Ishikawa (cell line): ENCODE data around the gene PRSS16.

Source experiments
- CREB1 ChIP-seq: IDR thresholded peaks from 2 replicates; pipeline ENCODE4 v1.6.1; 2012; ENCODE audit warnings: low read depth
- EGR1 ChIP-seq: IDR thresholded peaks from 2 replicates; pipeline ENCODE4 v1.6.1; 2012
- EP300 ChIP-seq: IDR thresholded peaks from 2 replicates; pipeline ENCODE4 v1.6.1; 2012; ENCODE audit warnings: borderline replicate concordance
- FOXM1 ChIP-seq: IDR thresholded peaks from 2 replicates; pipeline ENCODE4 v1.6.1; 2012; ENCODE audit warnings: low read depth, borderline replicate concordance
- NFIC ChIP-seq: IDR thresholded peaks from 2 replicates; pipeline ENCODE4 v1.6.1; 2012
- RAD21 ChIP-seq: IDR thresholded peaks from 2 replicates; pipeline ENCODE4 v1.6.1; 2012; ENCODE audit warnings: low read depth
- TAF1 ChIP-seq: IDR thresholded peaks from 2 replicates; pipeline ENCODE4 v1.6.1; 2012; ENCODE audit warnings: low read depth, mild to moderate bottlenecking
- TCF12 ChIP-seq: IDR thresholded peaks from 2 replicates; pipeline ENCODE4 v1.6.1; 2012; ENCODE audit warnings: low read depth
- TEAD4 ChIP-seq: IDR thresholded peaks from 2 replicates; pipeline ENCODE4 v1.6.1; 2012
- YY1 ChIP-seq: IDR thresholded peaks from 2 replicates; pipeline ENCODE4 v1.6.1; 2012; ENCODE audit warnings: low read depth
- ZBTB7A ChIP-seq: IDR thresholded peaks from 2 replicates; pipeline ENCODE4 v1.6.1; 2012; ENCODE audit warnings: low read depth
- TF ChIP-seq, protein P1 (sequence below): IDR thresholded peaks from 2 replicates; pipeline ENCODE4 v1.6.1; 2012
- TF ChIP-seq, protein P2 (sequence below): IDR thresholded peaks from 2 replicates; pipeline ENCODE4 v1.6.1; 2012; ENCODE audit warnings: low read depth, mild to moderate bottlenecking
- TF ChIP-seq, protein P3 (sequence below): IDR thresholded peaks from 2 replicates; pipeline ENCODE4 v1.6.1; 2012

The PRSS16 gene

DNA sequence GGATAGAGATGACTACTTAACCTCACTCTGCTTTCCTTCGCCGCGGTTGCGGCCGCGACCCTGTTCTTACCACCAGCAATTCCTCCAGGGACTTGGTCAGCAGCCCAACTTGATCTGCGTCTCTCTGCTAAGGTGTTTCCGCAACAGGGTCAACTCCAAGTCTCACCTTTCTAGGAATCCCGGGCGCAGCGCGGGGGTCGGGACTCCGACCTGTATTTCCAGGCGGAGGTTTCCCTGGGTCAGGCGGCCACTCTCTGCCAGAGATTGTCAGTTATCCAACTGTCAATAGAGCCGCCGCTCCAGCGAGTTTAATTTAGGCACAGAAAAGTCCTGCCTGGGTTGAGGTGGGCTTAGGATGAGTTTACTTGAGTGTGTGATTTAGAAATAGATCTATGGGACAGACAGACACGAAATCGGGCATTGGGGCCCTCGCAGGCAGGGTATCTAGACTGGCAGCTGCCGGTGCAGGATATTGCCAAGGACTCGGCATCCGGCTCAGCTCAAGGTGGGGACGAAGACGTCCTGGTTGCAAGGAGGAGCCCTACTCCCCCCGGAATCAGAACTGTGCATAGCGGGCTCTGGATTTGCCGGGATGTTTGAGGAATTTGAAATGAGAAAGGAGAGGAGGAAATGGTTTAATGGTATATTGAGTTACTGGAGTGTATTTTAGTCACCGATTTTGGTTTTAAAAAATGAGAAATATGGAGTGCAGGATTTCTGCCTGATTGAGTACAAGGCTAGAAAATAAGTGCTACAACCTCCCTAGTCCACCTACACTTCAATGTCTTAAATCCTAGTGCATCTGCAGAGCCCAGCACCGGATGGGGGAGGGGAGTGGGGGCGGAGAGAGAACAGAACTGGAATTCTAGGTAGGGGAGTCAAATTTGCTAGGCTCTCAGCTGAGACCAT lies 40.9 kb downstream of the PRSS16 start:
- TF ChIP-seq CREB1 (no peak), EP300 (no peak), TAF1 (no peak)
- TF ChIP-seq, protein P1, sequence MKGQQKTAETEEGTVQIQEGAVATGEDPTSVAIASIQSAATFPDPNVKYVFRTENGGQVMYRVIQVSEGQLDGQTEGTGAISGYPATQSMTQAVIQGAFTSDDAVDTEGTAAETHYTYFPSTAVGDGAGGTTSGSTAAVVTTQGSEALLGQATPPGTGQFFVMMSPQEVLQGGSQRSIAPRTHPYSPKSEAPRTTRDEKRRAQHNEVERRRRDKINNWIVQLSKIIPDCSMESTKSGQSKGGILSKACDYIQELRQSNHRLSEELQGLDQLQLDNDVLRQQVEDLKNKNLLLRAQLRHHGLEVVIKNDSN, result no peak

DNA sequence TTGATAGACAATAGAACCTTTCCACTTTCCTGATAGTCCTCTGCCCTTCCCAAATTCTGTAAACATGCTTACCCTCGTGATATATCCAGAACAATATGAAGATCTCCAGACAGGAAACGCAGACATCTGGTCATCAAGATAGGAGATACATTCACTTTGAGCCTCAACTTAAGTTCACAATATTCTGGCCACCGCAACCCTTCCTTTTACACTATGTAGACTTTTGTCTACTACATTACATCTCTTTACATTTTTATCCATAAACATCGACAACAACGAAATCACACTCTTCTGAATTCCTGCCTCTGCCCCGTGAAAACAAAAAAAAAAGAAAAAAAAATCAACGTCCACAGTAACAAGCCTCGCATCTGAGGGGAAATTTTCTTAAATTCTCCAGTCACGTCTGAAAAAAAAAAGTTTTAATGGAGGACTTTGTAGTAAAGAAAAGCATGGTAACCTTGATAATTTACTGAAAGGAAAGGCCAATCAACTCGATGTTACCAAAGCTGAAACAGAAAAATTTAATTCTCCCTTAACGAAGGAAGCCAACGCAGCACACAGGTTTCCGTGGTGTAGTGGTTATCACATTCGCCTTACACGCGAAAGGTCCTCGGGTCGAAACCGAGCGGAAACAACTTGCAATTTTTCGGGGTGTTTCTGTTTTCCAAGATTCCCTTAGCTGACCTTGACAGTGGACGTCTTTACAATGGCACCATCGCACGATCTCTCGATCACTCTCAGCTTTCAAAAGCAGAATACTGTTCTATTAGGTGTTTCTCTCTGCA lies 42.8 kb downstream of the PRSS16 start:
- TF ChIP-seq EP300 (no peak), TEAD4 (no peak), EGR1 (no peak), TAF1 (no peak)
- TF ChIP-seq, protein P2, sequence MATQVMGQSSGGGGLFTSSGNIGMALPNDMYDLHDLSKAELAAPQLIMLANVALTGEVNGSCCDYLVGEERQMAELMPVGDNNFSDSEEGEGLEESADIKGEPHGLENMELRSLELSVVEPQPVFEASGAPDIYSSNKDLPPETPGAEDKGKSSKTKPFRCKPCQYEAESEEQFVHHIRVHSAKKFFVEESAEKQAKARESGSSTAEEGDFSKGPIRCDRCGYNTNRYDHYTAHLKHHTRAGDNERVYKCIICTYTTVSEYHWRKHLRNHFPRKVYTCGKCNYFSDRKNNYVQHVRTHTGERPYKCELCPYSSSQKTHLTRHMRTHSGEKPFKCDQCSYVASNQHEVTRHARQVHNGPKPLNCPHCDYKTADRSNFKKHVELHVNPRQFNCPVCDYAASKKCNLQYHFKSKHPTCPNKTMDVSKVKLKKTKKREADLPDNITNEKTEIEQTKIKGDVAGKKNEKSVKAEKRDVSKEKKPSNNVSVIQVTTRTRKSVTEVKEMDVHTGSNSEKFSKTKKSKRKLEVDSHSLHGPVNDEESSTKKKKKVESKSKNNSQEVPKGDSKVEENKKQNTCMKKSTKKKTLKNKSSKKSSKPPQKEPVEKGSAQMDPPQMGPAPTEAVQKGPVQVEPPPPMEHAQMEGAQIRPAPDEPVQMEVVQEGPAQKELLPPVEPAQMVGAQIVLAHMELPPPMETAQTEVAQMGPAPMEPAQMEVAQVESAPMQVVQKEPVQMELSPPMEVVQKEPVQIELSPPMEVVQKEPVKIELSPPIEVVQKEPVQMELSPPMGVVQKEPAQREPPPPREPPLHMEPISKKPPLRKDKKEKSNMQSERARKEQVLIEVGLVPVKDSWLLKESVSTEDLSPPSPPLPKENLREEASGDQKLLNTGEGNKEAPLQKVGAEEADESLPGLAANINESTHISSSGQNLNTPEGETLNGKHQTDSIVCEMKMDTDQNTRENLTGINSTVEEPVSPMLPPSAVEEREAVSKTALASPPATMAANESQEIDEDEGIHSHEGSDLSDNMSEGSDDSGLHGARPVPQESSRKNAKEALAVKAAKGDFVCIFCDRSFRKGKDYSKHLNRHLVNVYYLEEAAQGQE, result no peak
- TF ChIP-seq, protein P3, sequence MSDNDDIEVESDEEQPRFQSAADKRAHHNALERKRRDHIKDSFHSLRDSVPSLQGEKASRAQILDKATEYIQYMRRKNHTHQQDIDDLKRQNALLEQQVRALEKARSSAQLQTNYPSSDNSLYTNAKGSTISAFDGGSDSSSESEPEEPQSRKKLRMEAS, result no peak

DNA sequence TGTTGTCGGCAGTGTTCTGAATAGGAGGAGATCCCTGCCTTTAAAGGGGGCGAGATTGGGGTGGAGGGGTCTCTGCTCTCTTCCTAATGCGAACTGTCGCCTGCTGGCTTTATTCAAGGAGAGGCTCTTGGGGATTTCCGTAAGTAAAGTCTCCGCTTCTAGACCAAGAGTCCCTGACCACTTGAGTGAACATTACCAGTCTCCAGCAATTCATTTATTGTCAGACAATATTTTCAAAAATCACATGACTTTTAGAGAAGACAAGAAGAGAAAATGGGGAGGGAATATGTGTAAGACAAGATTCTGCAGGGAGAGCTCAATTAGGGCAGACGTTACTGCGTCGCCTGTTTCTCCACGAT lies 43.3 kb downstream of the PRSS16 start:
- TF ChIP-seq EGR1 (no peak), YY1 (no peak), CREB1 (no peak), TEAD4 (no peak), RAD21 (no peak), NFIC (no peak), FOXM1 (no peak), ZBTB7A (no peak), TCF12 (no peak)
- TF ChIP-seq, protein P2, result no peak
- TF ChIP-seq, protein P1, result no peak

DNA sequence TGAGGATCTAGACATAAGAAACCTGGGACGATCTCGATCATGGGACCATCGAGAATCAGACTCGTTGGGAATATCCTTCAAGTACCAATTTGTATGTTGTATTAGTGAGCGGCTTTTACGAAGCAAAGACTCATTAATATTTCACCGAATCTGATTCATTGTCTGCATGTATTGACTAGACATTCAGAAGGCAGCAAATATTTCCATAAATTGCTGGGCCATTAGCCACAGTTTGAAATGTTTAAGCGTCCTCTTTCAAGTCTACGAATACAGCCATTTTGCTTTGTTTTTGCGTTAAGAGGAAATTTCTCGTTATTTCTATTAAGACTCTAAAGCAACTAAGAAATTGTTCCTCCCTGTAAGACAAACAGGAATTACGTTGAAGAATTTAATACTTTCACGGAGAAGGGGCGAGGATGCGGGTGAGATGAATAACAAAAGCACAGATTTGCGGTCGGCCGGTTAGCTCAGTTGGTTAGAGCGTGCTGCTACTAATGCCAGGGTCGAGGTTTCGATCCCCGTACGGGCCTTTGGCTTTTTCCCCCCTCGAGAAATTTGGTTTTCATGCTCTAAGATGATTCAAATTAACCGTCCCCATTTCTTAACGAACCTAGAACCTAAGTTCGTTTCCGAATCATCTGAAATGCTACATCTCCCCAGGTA lies 46.1 kb downstream of the PRSS16 start:
- TF ChIP-seq TEAD4, result peak; percentile 87
- TF ChIP-seq RAD21, result no peak

DNA sequence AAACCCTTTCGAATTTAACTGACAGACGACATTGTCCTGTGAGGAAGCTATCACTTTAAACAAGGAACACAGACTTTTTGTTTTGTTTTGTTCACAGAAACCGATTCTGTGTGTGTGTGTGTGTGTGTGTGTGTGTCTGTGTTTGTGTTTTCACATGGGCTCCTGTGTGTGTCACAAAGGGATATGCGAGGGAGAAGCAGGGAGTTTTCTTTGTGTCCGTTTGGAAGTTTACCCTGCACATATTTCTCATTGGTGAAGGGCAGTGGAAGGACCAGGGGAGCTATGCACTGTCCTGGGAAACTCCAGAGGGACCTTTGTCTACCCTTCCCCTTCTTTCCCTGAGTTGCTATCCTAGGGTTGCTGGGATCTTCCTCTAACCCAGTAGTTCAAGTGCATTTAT lies 46.9 kb downstream of the PRSS16 start:
- TF ChIP-seq EGR1 (no peak), TEAD4 (no peak), NFIC (no peak), EP300 (no peak), TCF12 (no peak), ZBTB7A (no peak), YY1 (no peak), RAD21 (no peak)
- TF ChIP-seq, protein P3, result no peak
- TF ChIP-seq, protein P2, result no peak
- TF ChIP-seq, protein P1, result no peak
